Measurements from ENCODE around the gene NDUFS2. TPM values are rescaled to one million over a fixed set of nuclear protein-coding genes. Genes with fewer than 3 reads are reported as not detected.
"Not testable (repeated sequence)": the region's sequence is repeated elsewhere in the genome, so short reads cannot be mapped to it uniquely, and the experiment has no call there.

Gene NDUFS2
- total RNA-seq, 1 donor from 2014 or later: 66.3 TPM

DNA sequence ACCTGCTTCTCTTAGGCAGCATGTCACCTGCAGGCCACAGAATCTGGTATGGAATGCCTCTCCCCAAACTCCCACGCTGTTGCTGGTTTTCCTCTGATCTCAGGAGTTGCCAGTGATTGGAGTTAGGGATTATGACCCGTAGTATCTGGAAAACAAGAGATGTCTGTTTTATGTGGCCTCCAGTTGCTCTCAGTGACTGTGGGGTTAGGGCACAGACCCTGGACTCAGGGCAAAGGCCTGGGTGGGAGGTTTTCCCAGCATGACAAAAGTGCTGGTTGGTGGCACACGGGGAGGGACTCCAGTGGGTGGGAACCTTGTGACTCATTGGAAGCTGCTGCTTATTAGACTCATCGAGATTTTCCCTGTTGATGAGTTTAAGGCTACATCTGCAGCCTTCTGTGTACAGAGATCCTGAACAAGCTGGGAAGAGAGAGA, 35.9 kb downstream of the NDUFS2 start, which contains the start of gene NR1I3:
Gene NR1I3 (minus strand): TSS at position 165 of the 435 bp plus-strand sequence. CDS start 1,638 bp downstream, outside the sequence.
- ATAC-seq (no peak), DNase-seq (no peak)
- Histone ChIP-seq H3K4me3 (no peak within 1 kb of the TSS), H3K4me1 (no peaks in the 10 kb centered on the region), H3K27me3 (ENCODE audit: low read depth) (no peaks in the 10 kb centered on the region), H3K9me3 (no peaks in the 10 kb centered on the region), H3K36me3 (no peaks in the 10 kb centered on the region), H3K27ac (no peak within 1 kb of the TSS)
- TF ChIP-seq, protein P1, sequence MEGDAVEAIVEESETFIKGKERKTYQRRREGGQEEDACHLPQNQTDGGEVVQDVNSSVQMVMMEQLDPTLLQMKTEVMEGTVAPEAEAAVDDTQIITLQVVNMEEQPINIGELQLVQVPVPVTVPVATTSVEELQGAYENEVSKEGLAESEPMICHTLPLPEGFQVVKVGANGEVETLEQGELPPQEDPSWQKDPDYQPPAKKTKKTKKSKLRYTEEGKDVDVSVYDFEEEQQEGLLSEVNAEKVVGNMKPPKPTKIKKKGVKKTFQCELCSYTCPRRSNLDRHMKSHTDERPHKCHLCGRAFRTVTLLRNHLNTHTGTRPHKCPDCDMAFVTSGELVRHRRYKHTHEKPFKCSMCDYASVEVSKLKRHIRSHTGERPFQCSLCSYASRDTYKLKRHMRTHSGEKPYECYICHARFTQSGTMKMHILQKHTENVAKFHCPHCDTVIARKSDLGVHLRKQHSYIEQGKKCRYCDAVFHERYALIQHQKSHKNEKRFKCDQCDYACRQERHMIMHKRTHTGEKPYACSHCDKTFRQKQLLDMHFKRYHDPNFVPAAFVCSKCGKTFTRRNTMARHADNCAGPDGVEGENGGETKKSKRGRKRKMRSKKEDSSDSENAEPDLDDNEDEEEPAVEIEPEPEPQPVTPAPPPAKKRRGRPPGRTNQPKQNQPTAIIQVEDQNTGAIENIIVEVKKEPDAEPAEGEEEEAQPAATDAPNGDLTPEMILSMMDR (IDR thresholded peaks at IDR 0.05): no peak
- intact Hi-C loops (cut with DNase I): no loop called here

DNA sequence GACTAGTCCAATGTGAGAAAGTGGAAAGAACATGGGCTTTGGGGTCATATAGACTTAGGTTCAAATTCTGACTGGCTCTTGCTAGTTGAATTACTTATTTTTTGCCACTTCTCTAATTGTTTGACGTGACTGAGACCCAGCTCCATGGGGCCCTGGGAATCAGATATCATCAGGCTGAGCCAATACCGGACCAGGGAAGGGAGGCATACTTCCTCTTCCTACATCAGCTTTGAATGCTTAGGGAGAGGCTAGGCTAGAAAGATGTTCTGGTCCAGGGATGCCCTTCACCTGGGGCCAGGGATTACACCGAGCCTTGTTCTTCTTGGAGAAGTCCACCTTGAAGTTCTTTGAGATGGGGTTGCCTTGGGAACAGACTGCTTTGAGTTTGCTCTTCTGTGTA, 39.5 kb downstream of the NDUFS2 start:
- Histone ChIP-seq H3K27me3 (ENCODE audit: low read depth) (no peaks in the 10 kb centered on the region), H3K4me3 (no peak overlapping the region), H3K27ac (no peak overlapping the region), H3K4me1 (no peaks in the 10 kb centered on the region), H3K9me3 (no peaks in the 10 kb centered on the region), H3K36me3 (no peaks in the 10 kb centered on the region)
- DNase-seq (no peak), ATAC-seq (no peak)
- TF ChIP-seq, protein P1 (IDR thresholded peaks at IDR 0.05): no peak
- intact Hi-C loops (cut with DNase I): no loop called here

DNA sequence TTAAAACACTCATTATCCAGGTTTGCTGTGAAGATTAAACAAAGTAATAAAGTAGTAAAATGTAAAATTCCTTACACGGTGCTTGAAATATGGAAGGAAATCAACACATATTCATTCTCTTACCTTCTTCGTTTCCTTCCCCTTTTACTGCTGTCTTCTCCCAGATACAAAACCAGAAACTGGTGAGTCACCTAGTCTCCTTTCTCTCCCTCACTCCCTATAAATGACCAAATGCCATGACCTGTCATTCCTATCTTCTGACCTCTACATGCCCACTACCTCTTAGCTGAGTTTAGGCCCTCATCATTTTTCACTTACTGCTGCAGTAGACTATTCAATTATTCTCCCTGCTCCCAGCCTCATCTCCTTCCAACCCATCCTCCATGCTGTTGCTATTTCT, 40.1 kb downstream of the NDUFS2 start:
- intact Hi-C loops (cut with DNase I): no loop called here
- no peak overlapping the region for H3K4me3 ChIP-seq
- H3K27ac ChIP-seq: no peak overlapping the region
- H3K4me1 ChIP-seq: no peaks in the 10 kb centered on the region
- no peaks in the 10 kb centered on the region for H3K27me3 ChIP-seq (ENCODE audit: low read depth)
- no peak for DNase-seq
- ATAC-seq: no peak
- H3K9me3 ChIP-seq: no peaks in the 10 kb centered on the region
- TF ChIP-seq, protein P1 (IDR thresholded peaks at IDR 0.05): no peak
- no peaks in the 10 kb centered on the region for H3K36me3 ChIP-seq

DNA sequence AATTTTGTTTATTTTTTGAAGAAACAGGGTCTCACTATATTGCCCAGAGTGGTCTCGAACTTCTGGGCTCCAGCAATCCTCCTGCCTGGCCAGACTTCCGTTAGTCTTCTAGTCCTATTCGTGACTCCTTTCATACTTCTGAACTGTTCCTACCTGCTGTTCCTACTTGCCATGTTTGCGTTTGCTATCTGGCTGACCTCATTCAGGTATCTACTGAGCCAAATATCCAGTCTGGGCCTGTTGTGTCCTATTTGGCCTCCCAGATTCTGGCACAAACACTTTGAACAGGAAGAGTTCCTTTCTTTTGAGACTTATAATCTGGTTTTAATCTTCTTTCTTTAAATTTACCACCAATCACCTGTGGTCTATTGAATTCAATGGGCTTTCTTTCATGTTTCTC, 42.7 kb downstream of the NDUFS2 start:
- DNase-seq (no peak), ATAC-seq (no peak)
- H3K27ac ChIP-seq: no peak overlapping the region
- TF ChIP-seq, protein P1 (IDR thresholded peaks at IDR 0.05): no peak
- H3K4me1 ChIP-seq: no peaks in the 10 kb centered on the region
- intact Hi-C loops (cut with DNase I): no loop called here
- H3K27me3 ChIP-seq (ENCODE audit: low read depth): no peaks in the 10 kb centered on the region
- H3K4me3 ChIP-seq: no peak overlapping the region
- no peaks in the 10 kb centered on the region for H3K9me3 ChIP-seq
- H3K36me3 ChIP-seq: no peaks in the 10 kb centered on the region

DNA sequence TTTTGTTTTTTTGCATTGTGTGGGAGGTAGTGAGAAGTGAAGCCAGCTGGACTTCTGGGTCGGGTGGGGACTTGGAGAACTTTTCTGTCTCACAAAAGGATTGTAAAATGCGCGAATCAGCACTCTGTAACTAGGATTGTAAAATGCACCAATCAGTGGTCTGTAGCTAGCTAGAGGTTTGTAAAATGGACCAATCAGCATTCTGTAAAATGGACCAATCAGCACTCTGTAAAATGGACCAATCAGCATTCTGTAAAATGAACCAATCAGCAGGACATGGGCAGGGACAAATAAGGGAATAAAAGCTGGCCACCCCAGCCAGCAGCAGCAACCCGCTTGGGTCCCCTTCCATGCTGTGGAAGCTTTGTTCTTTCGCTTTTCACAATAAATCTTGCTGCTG, 47.9 kb downstream of the NDUFS2 start:
- H3K4me1 ChIP-seq; H3K36me3 ChIP-seq; H3K9me3 ChIP-seq; H3K27me3 ChIP-seq (ENCODE audit: low read depth); H3K27ac ChIP-seq; H3K4me3 ChIP-seq; intact Hi-C loops (cut with DNase I); ATAC-seq; DNase-seq: not testable (repeated sequence)

DNA sequence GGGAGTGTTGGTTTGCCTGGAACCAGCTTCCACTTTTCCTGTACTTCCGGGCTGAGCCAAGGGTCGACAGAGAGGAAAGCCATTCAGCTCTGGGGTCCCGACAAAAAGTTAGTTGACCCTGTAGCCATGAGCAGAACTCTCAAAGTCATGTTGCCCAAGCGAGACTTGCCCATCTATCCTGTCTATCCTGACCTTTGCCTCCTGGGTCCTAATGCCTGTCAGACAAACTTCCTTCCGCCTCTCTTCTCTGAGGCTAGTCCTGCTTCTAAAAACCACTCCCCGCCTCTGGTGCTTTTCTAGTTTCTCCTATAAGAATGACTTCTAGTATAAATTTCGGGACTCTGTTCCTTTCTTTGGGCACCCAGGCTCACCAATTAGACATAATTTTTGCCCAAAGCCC, 48.7 kb downstream of the NDUFS2 start:
- no peaks in the 10 kb centered on the region for H3K36me3 ChIP-seq
- no peaks in the 10 kb centered on the region for H3K9me3 ChIP-seq
- TF ChIP-seq, protein P1 (IDR thresholded peaks at IDR 0.05): no peak
- no peak for DNase-seq
- no peak overlapping the region for H3K4me3 ChIP-seq
- no peaks in the 10 kb centered on the region for H3K4me1 ChIP-seq
- H3K27ac ChIP-seq: no peak overlapping the region
- intact Hi-C loops (cut with DNase I): no loop called here
- no peak for ATAC-seq
- H3K27me3 ChIP-seq (ENCODE audit: low read depth): no peaks in the 10 kb centered on the region
